Stimulated activated CD8-positive, alpha-beta memory T cell treated with anti-CD3 and anti-CD28 coated beads, Interleukin-4, amount 100 ng/mL, for 4 hours (primary cell): ENCODE data around the gene ARSJ.
"Not testable (repeated sequence)": the region's sequence is repeated elsewhere in the genome, so short reads cannot be mapped to it uniquely, and the experiment has no call there.

Source experiments
- DNase-seq, 2 donors: peaks; one replicate each; pipeline ENCODE4 v3.0.0-alpha.2; 2020; ENCODE audit warnings: low read depth in 2 of 2, low spot score in 1 of 2

The ARSJ gene

GRCh38 chr4:113979148-113979904 lies at the start of gene ARSJ:
TSS of gene ARSJ (minus strand) at chr4:113979647. CDS start at chr4:113978834, 813 bp downstream.
- DNase-seq: no peak

- DNase-seq: no peak
Measured at GRCh38 chr4:114028071-114028470, 48.6 kb upstream of the ARSJ start.

GRCh38 chr4:114027596-114027995 lies 48.1 kb upstream of the ARSJ start:
- no peak for DNase-seq

GRCh38 chr4:114026447-114026846 lies 47.0 kb upstream of the ARSJ start:
- no peak for DNase-seq

- DNase-seq: no peak
Measured at GRCh38 chr4:114025176-114025777, 45.8 kb upstream of the ARSJ start.

- DNase-seq: no peak
Measured at GRCh38 chr4:114021451-114021850, 42.0 kb upstream of the ARSJ start.

- DNase-seq: no peak
Measured at GRCh38 chr4:114019969-114020358, 40.5 kb upstream of the ARSJ start.

GRCh38 chr4:114019276-114019968 lies 40.0 kb upstream of the ARSJ start:
- no peak for DNase-seq

- no peak for DNase-seq
Measured at GRCh38 chr4:114017120-114017917, 37.9 kb upstream of the ARSJ start.

- no peak for DNase-seq
Measured at GRCh38 chr4:114015444-114015899, 36.0 kb upstream of the ARSJ start.

- not testable (repeated sequence) for DNase-seq
Measured at GRCh38 chr4:114013201-114013600, 33.8 kb upstream of the ARSJ start.

- no peak for DNase-seq
Measured at GRCh38 chr4:114012749-114013148, 33.3 kb upstream of the ARSJ start.

- DNase-seq: no peak
Measured at GRCh38 chr4:114005569-114006442, 26.4 kb upstream of the ARSJ start.

- DNase-seq: peak in 1 of 2 donors; percentile 10
Measured at GRCh38 chr4:114004483-114005226, 25.2 kb upstream of the ARSJ start.

- DNase-seq: no peak
Measured at GRCh38 chr4:113998531-113998930, 19.1 kb upstream of the ARSJ start.

- no peak for DNase-seq
Measured at GRCh38 chr4:113998079-113998478, 18.6 kb upstream of the ARSJ start.

GRCh38 chr4:113997206-113997605 lies 17.8 kb upstream of the ARSJ start:
- DNase-seq: no peak

- DNase-seq: no peak
Measured at GRCh38 chr4:113996599-113997177, 17.2 kb upstream of the ARSJ start.

GRCh38 chr4:113993887-113994286 lies 14.4 kb upstream of the ARSJ start:
- no peak for DNase-seq
